CD14-positive monocyte (primary cell): ENCODE measurements around the gene TMEM250. TPM values are rescaled to one million over a fixed set of nuclear protein-coding genes. Genes with fewer than 3 reads are reported as not detected.

Source experiments
- DNase-seq, 3 donors: peaks; one replicate each; pipeline ENCODE4 v3.0.0-alpha.2; 2011 to 2022
- H2AFZ ChIP-seq: 2 replicates; pipeline ENCODE4 v1.6.0; 2012; ENCODE audit warnings: mild to moderate bottlenecking, low read depth, low read length, inconsistent platforms; ENCODE audit not compliant: insufficient read depth, poor library complexity, severe bottlenecking
- H3K27ac ChIP-seq, 2 donors: 1 replicate in 1 of 2; 2 replicates in 1 of 2; pipeline ENCODE4 v1.5.1; 2012 to 2013; ENCODE audit warnings: low read length in 2 of 2, control low read depth in 1 of 2, inconsistent platforms in 1 of 2, low read depth in 1 of 2, mild to moderate bottlenecking in 1 of 2
- H3K27me3 ChIP-seq, 2 donors: one replicate each; pipeline versions ENCODE4 v1.6.0 to v1.6.1; 2011 to 2013; ENCODE audit warnings: low read length in 2 of 2; ENCODE audit not compliant: control insufficient read depth in 2 of 2, insufficient read depth in 2 of 2
- H3K36me3 ChIP-seq, 2 donors: replicated peaks in 1 of 2; 1 replicate in 1 of 2; 2 replicates in 1 of 2; pipeline versions ENCODE4 v1.5.1 to v1.6.1; 2012 to 2013; ENCODE audit warnings: low read length in 2 of 2, control low read depth in 1 of 2, inconsistent platforms in 1 of 2, mild to moderate bottlenecking in 1 of 2; ENCODE audit not compliant: insufficient read depth in 2 of 2, control insufficient read depth in 1 of 2
- H3K4me1 ChIP-seq, 2 donors: 1 replicate in 1 of 2; 2 replicates in 1 of 2; pipeline versions ENCODE4 v1.5.1 to v1.6.1; 2012 to 2013; ENCODE audit warnings: low read length in 2 of 2, control low read depth in 1 of 2, inconsistent platforms in 1 of 2, mild to moderate bottlenecking in 1 of 2, moderate library complexity in 1 of 2; ENCODE audit not compliant: insufficient read depth in 2 of 2, control insufficient read depth in 1 of 2
- H3K4me2 ChIP-seq: replicated peaks from 2 replicates; pipeline ENCODE3; 2012; ENCODE audit warnings: low read length, moderate library complexity, mild to moderate bottlenecking; ENCODE audit not compliant: poor library complexity, severe bottlenecking; ENCODE audit errors: extremely low read depth
- H3K4me3 ChIP-seq, 3 experiments: fragments of 200-600 bp in 1 of 3; sonication (generic) in 1 of 3; replicated peaks in 1 of 3; 1 replicate in 2 of 3; 2 replicates in 1 of 3; pipeline ENCODE4 v1.5.1; 2011 to 2013; ENCODE audit warnings: low read length in 3 of 3, mild to moderate bottlenecking in 3 of 3, control low read depth in 2 of 3, low read depth in 2 of 3, inconsistent platforms in 1 of 3, moderate library complexity in 1 of 3
- H3K79me2 ChIP-seq: 2 replicates; pipeline ENCODE4 v1.6.0; 2012; ENCODE audit warnings: mild to moderate bottlenecking, control low read depth, inconsistent platforms, low read length, moderate library complexity; ENCODE audit not compliant: insufficient read depth
- H3K9ac ChIP-seq: 2 replicates; pipeline ENCODE4 v1.6.0; 2017; ENCODE audit warnings: low read length, mild to moderate bottlenecking; ENCODE audit not compliant: insufficient read depth, poor library complexity, severe bottlenecking
- H3K9me3 ChIP-seq, 2 donors: replicated peaks in 1 of 2; 1 replicate in 1 of 2; 2 replicates in 1 of 2; pipeline versions ENCODE4 v1.5.1 to v1.6.1; 2012 to 2013; ENCODE audit warnings: low read length in 2 of 2, control low read depth in 1 of 2; ENCODE audit not compliant: control insufficient read depth in 1 of 2, insufficient read depth in 1 of 2
- H4K20me1 ChIP-seq: 2 replicates; pipeline ENCODE4 v1.6.0; 2012; ENCODE audit warnings: mild to moderate bottlenecking, low read length, control low read depth, moderate library complexity; ENCODE audit not compliant: insufficient read depth
- H3K27ac Mint-ChIP-seq, 7 donors: one replicate each; pipeline ENCODE4 v1.8.0; 2020; ENCODE audit warnings: mild to moderate bottlenecking in 7 of 7, mixed read lengths in 7 of 7, moderate library complexity in 6 of 7, inconsistent platforms in 2 of 7
- H3K27me3 Mint-ChIP-seq, 3 donors: one replicate each; pipeline ENCODE4 v1.8.0; 2021 to 2022; ENCODE audit warnings: low read depth in 3 of 3, mild to moderate bottlenecking in 3 of 3, mixed read lengths in 3 of 3, moderate library complexity in 3 of 3, inconsistent platforms in 1 of 3
- H3K36me3 Mint-ChIP-seq, 2 donors: one replicate each; pipeline ENCODE4 v1.8.0; 2020; ENCODE audit warnings: mixed read lengths in 2 of 2, inconsistent platforms in 1 of 2, mild to moderate bottlenecking in 1 of 2
- H3K4me1 Mint-ChIP-seq: one replicate; pipeline ENCODE4 v1.8.0; 2020; ENCODE audit warnings: mild to moderate bottlenecking, mixed read lengths
- H3K4me3 Mint-ChIP-seq, 2 donors: one replicate each; pipeline ENCODE4 v1.8.0; 2020; ENCODE audit warnings: mild to moderate bottlenecking in 2 of 2, mixed read lengths in 2 of 2, moderate library complexity in 1 of 2
- H3K9me3 Mint-ChIP-seq, 7 donors: one replicate each; pipeline ENCODE4 v1.8.0; 2020 to 2022; ENCODE audit warnings: mixed read lengths in 7 of 7, mild to moderate bottlenecking in 6 of 7, moderate library complexity in 6 of 7, inconsistent platforms in 2 of 7
- CTCF ChIP-seq: fragments of 200-600 bp; IDR thresholded peaks from one replicate; pipeline ENCODE4 v1.8.0; 2022; ENCODE audit warnings: antibody characterized with exemption, mild to moderate bottlenecking
- WGBS: methylation state at CpG from one replicate; pipeline ENCODE4 v1.1.5; 2013; ENCODE audit warnings: missing lambda C conversion rate; ENCODE audit not compliant: insufficient coverage; 5-methylcytosine and 5-hydroxymethylcytosine counted together
- intact Hi-C, 2 donors: fragments of 100-400 bp; cut with micrococcal nuclease; formaldehyde crosslinking; loops; one replicate each; pipeline versions ENCODE4 v1.15.0 to v1.15.1; 2023
- polyA plus RNA-seq, 3 donors: library from polyadenylated mRNA; depleted of rRNA in 1 of 3; unstranded in 2 of 3; stranded (reverse) in 1 of 3; fragments of 300-500 nt in 2 of 3; fragments of >200 nt in 1 of 3; fragmentation: Illumina TruSeq in 2 of 3; gene quantifications; 1 replicate in 2 of 3; 2 replicates in 1 of 3; pipeline ENCODE4 v1.2.3, GENCODE V29; 2012 to 2021

Gene TMEM250
- polyA plus RNA-seq, 3 donors: 11.0 to 38.0 (median 30.9) TPM

- no peaks in the 10 kb centered on the region for H3K36me3 ChIP-seq
- H3K27me3 ChIP-seq: peaks cover 0 to 4% of the 10 kb centered on the region in 2 donors
- no peaks in the 10 kb centered on the region for H3K9me3 ChIP-seq
- no peaks in the 10 kb centered on the region for H3K4me1 Mint-ChIP-seq
- H2AFZ ChIP-seq: no peak overlapping the region
- no peaks in the 10 kb centered on the region for H4K20me1 ChIP-seq
- no peak overlapping the region for H3K9ac ChIP-seq
- no peaks in the 10 kb centered on the region for H3K9me3 Mint-ChIP-seq
- peaks cover 0 to 19% (median 8%) of the 10 kb centered on the region in 3 donors for H3K27me3 Mint-ChIP-seq
- no peak overlapping the region for H3K27ac ChIP-seq
- no peak for DNase-seq
- H3K4me1 ChIP-seq: no peaks in the 10 kb centered on the region
- no peaks in the 10 kb centered on the region for H3K79me2 ChIP-seq
- H3K4me2 ChIP-seq: no peak overlapping the region
- no peaks in the 10 kb centered on the region for H3K36me3 Mint-ChIP-seq
- TF ChIP-seq CTCF: no peak
- WGBS: 79% methylated on average over 5 of the region's 5 CpGs
- no peak overlapping the region for H3K27ac Mint-ChIP-seq
- H3K4me3 ChIP-seq: no peak overlapping the region
- no peak overlapping the region for H3K4me3 Mint-ChIP-seq
- intact Hi-C loops: no loop called here
Measured at GRCh38 chr9:136145580-136145979, 26.9 kb upstream of the TMEM250 start.

GRCh38 chr9:136144450-136144849, 25.8 kb upstream of the TMEM250 start:
- Histone ChIP-seq H3K4me3 (no peak overlapping the region), H2AFZ (no peak overlapping the region), H3K4me1 (no peaks in the 10 kb centered on the region), H3K9ac (no peak overlapping the region), H3K27ac (no peak overlapping the region), H3K9me3 (no peaks in the 10 kb centered on the region), H3K36me3 (no peaks in the 10 kb centered on the region), H4K20me1 (no peaks in the 10 kb centered on the region), H3K4me2 (no peak overlapping the region), H3K27me3 (peaks cover 0 to 4% of the 10 kb centered on the region in 2 donors), H3K79me2 (no peaks in the 10 kb centered on the region)
- Mint-ChIP-seq H3K4me1 (no peaks in the 10 kb centered on the region), H3K36me3 (no peaks in the 10 kb centered on the region), H3K27me3 (peaks cover under 1 to 19% (median 8%) of the 10 kb centered on the region in 3 donors), H3K27ac (no peak overlapping the region), H3K4me3 (no peak overlapping the region), H3K9me3 (no peaks in the 10 kb centered on the region)
- intact Hi-C loops: no loop called here
- TF ChIP-seq CTCF: no peak
- DNase-seq: no peak
- WGBS: 94% methylated on average over 9 of the region's 11 CpGs
